ENCODE data around the gene EMID1.

Gene EMID1

GRCh38 chr22:29260601-29261315 is 55.1 kb downstream of the EMID1 start:
- DNase-seq (ENCODE audit: low read depth), result no peak

GRCh38 chr22:29263791-29264276 is 58.1 kb downstream of the EMID1 start:
- DNase-seq (ENCODE audit: low read depth), result no peak

GRCh38 chr22:29265305-29265704 is 59.6 kb downstream of the EMID1 start:
- DNase-seq (ENCODE audit: low read depth), result no peak

- no peak for DNase-seq (ENCODE audit: low read depth)
Observed at GRCh38 chr22:29265929-29266328, 60.2 kb downstream of the EMID1 start.

GRCh38 chr22:29266564-29267461 is 61.1 kb downstream of the EMID1 start:
- DNase-seq (ENCODE audit: low read depth), result no peak

- no peak for DNase-seq (ENCODE audit: low read depth)
Observed at GRCh38 chr22:29267462-29267857, 61.8 kb downstream of the EMID1 start.

- peak; percentile 95 for DNase-seq (ENCODE audit: low read depth)
Observed at GRCh38 chr22:29267858-29268510, 62.3 kb downstream of the EMID1 start, which contains the start of the genes EWSR1 and RHBDD3. EWSR1 (plus strand) TSS chr22:29268268; CDS start chr22:29268337, 69 bp downstream. RHBDD3 (minus strand) TSS chr22:29267981; CDS start chr22:29265626, 2,355 bp downstream.

GRCh38 chr22:29268511-29269229 is 63.0 kb downstream of the EMID1 start:
- DNase-seq (ENCODE audit: low read depth), result peak; percentile 52

- no peak for DNase-seq (ENCODE audit: low read depth)
Observed at GRCh38 chr22:29269230-29269604, 63.5 kb downstream of the EMID1 start.

- no peak for DNase-seq (ENCODE audit: low read depth)
Observed at GRCh38 chr22:29269731-29270474, 64.2 kb downstream of the EMID1 start.

GRCh38 chr22:29270475-29271271 is 65.0 kb downstream of the EMID1 start:
- DNase-seq (ENCODE audit: low read depth), result no peak

GRCh38 chr22:29272624-29273023 is 66.9 kb downstream of the EMID1 start:
- no peak for DNase-seq (ENCODE audit: low read depth)

GRCh38 chr22:29275167-29275566 is 69.5 kb downstream of the EMID1 start:
- no peak for DNase-seq (ENCODE audit: low read depth)

- DNase-seq (ENCODE audit: low read depth), result no peak
Observed at GRCh38 chr22:29275819-29276565, 70.3 kb downstream of the EMID1 start.

- no peak for DNase-seq (ENCODE audit: low read depth)
Observed at GRCh38 chr22:29277927-29278326, 72.2 kb downstream of the EMID1 start.

- DNase-seq (ENCODE audit: low read depth), result no peak
Observed at GRCh38 chr22:29284196-29284595, 78.5 kb downstream of the EMID1 start.

- DNase-seq (ENCODE audit: low read depth), result no peak
Observed at GRCh38 chr22:29288837-29289236, 83.1 kb downstream of the EMID1 start.

- DNase-seq (ENCODE audit: low read depth), result no peak
Observed at GRCh38 chr22:29290061-29290460, 84.4 kb downstream of the EMID1 start.

- DNase-seq (ENCODE audit: low read depth), result no peak
Observed at GRCh38 chr22:29291215-29291614, 85.5 kb downstream of the EMID1 start.

Data from stromal cell of bone marrow (primary cell).